NCI-H774 (cell line): ENCODE results near the gene DDX39A.
"Not testable (repeated sequence)": the region's sequence is repeated elsewhere in the genome, so short reads cannot be mapped to it uniquely, and the experiment has no call there.

Experiments used
- DNase-seq: peaks from one replicate; lab custom pipeline; 2025; lab: John Stamatoyannopoulos, UW

Gene DDX39A

DNA sequence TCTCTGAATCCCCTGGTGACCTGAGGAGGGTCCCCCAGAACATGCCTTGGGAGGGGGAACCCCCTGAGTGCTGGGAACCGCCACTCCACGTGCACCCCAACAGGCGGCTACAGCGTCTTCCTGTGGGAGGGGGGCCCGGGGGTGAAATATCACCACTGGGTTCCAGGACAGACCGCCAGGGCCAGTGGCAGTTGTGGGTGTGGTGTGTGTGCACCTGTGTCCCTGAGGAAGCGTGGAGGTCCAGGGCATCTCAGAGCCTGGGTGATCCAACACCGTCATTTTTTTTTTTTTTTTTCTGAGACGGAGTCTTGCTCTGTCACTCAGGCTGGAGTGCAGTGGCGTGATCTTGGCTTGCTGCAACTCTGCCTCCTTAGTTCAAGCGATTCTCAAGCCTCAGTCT lies 33.6 kb downstream of the DDX39A start:
- DNase-seq = no peak

DNA sequence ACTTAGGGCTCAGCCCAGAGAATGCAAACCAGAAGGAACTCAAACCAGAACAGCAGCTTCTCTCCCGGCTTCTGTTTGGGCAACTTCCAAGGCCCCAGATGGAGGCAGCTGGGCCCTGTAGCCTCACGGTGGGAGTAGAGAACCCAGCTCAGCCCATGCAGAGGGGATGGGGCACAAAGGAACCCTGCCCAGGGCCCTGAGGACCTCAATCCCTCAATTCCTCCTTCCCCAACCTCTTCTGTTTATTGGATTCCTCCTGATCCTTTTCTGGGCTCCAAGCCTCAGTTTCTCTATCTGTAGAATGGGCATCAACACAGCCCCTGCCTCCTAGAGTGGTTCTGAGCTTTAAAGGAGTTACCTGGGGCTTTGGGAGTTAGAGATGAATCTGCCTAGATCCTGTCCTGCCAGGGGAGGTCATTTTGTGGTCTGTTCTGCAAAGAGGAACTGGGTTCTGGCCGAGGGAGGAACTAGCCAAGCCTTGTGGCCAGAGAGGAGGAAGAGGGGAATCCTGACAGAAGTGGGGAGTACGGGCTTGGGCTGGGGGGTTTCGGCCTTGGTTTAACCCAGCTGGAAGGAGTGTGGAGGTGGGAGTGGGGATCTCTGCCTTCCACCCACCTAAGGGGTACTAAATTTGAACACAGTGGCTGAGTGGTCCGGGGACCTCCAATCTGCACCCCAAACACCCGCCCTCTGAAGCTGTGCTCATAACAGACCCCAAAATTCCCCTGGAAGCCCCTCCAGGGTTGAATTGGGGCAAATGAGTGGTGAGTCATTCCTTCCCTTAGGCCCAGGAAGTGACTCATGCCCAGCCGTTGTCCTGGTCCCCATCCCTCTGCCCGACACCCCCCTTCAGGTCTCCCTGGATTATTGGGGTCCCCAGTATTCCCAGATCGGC lies 35.2 kb downstream of the DDX39A start:
- DNase-seq = no peak

GRCh38 chr19:14381689-14382474 lies 37.3 kb downstream of the DDX39A start:
- no peak for DNase-seq

DNA sequence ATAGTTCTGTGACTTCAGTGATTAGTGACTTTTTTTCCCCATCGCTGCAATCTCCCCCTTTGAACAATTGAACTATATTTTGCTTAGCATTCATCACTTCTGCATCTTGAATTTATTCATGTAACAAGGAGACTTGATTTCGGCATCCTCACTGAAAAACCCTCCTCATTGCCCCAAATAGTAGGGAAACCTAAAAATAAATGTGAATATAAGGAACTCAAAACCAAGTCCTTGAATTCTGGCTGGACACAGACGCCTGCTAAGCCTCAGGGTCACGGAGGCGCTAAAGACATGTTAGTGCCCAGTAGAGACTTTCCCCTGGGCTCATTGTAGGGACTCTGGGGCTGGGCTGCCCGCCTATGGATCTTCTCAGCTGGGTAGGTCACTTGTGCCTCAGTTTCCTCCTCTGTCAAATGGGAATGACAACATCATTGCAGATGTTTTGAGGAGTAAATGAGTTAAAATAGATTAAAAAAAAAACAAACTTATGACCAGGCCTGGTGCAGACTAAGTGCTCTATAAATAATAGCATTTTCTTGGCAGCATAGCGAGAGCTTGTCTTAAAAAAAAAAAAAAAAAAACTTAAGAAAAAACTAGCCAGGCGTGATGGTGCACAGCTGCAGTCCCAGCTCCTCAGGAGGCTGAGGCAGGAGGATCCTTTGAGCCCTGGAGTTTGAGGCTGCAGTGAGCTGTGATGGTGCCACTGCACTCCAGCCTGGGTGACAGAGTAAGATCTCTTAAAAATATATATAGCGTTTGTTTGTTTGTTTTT lies 39.7 kb downstream of the DDX39A start:
- no peak for DNase-seq

DNA sequence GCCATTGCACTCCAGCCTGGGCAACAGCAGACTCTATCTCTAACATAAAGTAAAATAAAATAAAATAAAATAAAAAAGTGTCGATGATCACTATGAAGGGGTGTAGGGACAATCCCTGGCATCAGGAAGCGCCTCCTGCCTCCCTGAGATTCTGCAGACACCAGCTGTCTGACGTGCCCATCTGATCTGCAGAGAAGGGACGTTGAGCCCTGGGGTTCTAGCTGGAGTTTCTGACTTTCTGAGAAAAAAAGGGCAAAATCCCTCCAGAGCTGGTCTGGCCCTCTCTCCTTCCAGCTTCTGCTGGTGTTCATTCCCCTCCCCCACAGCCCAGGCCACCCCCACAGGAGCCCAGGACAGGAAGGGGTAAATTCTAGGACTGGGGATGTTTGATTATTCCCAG lies 40.3 kb downstream of the DDX39A start:
- DNase-seq = no peak

DNA sequence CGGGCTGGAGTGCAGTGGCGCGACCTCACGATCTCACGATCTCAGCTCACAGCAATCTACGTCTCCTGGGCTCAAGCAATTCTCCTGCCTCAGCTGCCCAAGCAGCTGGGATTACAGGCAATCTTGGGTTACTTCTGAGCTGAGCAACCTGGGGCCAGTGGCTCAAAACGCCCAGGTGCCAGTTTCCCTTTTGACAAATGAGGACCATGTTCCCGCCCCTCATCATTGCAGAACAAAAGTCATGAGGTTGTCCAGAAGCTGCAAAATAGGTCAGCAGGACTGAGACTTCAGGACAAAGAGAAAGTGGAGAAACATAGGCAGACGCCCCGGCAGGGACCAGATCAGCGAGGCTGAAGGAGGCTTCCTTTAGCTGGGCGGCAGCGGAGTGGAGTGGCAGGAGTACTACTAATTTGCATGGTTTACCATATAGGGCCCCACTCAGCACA lies 41.2 kb downstream of the DDX39A start:
- no peak for DNase-seq

- no peak for DNase-seq
Measured at GRCh38 chr19:14375582-14376291, 43.4 kb downstream of the DDX39A start.

DNA sequence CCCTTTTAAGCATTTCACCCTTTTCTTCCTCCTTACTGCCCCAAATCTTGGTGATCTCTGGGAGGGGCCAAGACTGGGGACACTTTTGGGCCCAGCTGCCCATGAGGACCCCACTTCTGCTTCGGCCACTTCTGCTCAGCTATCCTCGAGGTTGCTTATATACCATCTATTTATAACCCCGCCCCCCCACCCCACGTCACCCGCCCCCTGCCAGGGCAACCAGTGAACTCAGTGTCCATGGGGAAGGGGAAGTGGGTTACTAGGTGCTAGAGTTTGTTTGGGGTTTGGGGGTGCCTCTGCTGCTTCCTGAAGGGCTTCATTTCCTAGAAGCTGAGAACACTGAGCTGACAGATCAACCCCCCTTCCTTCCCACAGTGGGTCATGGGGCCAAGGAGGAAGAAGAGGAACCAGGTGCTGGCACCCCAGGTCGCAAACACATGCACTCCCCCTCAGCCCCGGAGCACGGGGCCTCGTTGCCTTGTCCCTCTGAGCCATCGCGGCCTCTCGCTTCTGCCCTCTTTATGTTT lies 44.0 kb downstream of the DDX39A start:
- DNase-seq = no peak

DNA sequence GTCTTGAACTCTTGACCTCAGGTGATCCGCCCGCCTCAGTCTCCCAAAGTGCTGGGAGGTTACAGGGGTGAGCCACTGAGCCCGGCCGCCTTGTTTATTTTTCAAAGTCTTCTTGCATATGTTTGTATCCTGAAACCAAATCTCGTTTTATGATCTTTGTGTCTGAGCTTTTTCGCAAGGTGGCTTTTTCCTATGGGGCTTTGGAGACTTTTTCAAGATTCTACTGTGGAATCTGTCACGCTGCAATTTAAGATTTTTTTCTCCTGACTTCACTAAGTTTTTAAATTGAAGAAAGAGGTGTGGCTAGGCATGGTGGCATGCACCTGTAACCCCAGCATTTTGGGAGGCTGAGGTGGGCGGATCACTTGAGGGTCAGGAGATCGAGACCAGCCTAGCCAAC lies 44.8 kb downstream of the DDX39A start:
- not testable (repeated sequence) for DNase-seq

DNA sequence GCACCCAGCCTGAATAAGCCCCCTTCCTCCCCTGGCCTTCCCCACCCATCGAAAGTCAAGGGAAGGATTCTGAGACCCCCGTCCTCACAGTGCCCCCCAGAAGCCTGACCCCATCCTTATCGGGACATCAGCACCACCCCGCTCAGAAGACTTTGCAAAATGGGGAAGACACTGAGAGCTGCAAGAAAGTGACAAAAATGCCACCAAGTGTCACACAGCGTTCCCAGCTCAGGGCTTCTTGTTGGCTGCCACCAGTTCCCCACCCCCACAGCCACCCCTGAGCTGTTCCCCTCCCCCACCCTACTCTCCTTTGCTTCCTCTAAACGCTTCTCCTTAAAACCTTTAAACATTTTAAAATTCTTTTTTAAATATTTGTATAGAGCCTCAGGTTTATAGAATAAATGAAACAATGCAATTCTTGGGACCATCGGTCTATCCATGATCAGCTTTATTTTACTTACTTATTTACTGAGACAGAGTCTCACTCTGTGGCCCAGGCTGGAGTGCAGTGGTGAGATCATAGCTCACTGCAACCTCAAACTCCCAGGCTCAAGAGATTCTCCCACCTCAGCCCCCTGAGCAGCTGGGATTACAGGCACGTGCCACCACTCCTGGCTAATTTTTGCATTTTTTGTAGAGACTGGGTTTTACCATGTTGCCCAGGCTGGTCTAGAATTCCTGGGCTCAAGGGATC lies 46.6 kb downstream of the DDX39A start:
- DNase-seq = not testable (repeated sequence)

DNA sequence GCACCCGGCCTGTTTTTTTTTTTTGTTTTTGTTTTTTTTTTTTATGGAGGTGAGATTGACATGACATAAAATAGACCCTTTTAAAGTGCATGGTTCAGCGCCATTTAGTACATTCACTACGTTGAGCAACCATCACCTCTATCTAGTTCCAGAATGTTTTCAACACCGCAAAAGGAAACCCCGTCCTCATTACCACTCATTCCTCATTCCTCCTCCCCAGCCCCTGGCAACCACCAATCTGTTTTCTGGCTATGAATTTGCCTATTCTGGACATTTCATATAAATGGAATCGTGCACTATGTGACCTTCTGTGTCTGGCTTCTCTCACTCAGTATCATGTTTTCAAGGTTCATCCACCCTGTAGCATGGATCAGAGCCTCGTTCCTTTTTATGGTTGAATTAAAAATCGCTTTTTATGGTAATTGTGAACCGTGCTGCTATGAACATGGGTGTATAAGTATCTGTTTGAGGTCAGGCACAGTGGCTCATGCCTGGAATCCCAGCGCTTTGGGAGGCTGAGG lies 47.8 kb downstream of the DDX39A start:
- DNase-seq = no peak

DNA sequence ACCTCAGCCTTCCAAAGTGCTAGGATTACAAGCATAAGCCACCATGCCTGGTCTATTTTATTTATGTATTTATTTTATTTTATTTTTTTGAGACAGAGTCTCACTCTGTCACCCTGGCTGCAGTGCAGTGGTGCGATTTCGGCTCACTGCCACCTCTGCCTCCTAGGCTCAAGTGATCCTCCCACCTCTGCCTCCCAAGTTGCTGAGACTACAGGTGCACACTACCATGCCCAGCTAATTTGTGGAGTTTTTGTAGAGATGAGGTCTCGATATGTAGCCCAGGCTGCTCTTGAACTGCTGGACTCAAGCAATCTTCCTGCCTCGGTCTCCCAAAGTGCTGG lies 48.2 kb downstream of the DDX39A start:
- DNase-seq = no peak

DNA sequence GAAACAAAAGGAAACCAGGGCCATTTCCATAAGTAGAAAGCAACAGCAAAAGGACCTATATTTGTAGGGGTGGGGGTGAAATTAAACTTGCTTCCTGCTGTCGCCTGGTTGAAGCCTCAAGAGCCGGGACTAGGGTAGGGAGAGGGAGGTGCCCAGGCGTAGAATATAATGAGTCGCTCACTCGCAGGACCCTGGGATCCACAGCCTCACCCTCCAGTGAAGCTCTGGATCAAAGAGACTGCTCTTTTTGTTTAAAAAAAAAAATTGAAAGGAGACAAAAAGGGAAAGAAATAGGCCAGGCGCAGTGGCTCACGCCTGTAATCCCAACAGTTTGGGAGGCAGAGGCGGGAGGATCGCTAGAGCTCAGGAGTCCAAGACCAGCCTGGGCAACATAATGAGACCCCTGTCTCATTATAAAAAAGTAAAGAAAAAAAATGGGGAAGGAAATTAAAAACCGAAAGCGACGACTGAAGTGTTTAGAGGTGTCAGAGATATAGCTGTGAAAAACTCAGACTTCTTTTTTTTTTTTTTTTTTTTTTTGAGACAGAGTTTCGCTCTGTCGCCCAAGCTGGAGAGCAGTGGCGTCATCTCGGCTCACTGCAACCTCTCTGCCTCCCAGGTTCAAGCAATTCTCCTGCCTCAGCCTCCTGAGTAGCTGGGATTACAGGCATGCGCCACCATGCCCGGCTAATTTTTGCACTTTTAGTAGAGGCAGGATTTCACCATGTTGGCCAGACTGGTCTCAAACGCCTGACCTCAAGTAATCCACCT lies 48.8 kb downstream of the DDX39A start:
- no peak for DNase-seq

- no peak for DNase-seq
Measured at GRCh38 chr19:14369399-14370168, 49.6 kb downstream of the DDX39A start.

DNA sequence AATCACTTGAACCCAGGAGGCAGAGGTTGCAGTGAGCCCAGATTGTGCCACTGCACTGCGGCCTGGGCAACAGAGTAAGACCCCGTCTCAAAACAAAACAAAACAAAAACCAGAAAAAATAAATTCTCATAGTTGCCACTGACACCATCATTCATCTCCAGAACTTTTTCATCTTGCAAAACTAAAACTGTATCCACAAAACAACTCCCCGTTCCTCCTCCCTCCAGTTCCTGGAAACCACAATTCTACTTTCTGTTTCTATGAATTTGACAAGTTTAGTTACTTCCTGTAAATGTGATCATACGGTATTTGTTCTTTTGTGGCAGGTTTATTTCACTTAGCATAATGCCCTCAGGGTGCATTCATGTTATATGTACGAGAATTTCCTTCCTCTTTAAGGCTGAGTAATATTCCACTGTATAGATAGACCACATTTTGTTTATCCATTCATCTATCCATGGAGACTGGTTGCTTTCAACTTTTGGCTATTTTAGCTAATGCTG lies 51.1 kb downstream of the DDX39A start:
- DNase-seq = no peak

- no peak for DNase-seq
Measured at GRCh38 chr19:14367016-14367415, 52.1 kb downstream of the DDX39A start.

- DNase-seq = peak; percentile 77
Measured at GRCh38 chr19:14366529-14366928, 52.6 kb downstream of the DDX39A start.

DNA sequence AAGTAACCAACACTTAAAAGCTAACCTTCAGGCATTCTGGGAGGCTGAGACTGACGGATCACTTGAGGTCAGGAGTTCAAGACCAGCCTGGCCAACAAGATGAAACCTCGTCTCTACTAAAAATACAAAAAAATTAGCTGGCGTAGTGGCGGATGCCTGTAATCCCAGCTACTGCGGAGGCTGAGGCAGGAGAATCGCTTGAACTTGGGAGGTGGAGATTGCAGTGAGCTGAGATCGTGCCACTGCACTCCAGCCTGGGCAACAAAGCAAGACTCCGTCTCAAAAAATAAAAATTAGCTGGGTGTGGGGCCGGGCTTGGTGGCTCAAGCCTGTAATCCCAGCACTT lies 55.1 kb downstream of the DDX39A start:
- DNase-seq = not testable (repeated sequence)
